IMR-90 (cell line): ENCODE results near the gene MANSC1. TPM values are rescaled to one million over a fixed set of nuclear protein-coding genes. Genes with fewer than 3 reads are reported as not detected.

Source experiments
- ATAC-seq: fragments of 200-7000 bp; cut with Tn5 transposase; 2 replicates; pipeline ENCODE4 v1.9.1; 2020; ENCODE audit warnings: low read depth, mild to moderate bottlenecking, moderate library complexity
- BruUV-seq: library from RNA; stranded (reverse); fragments of 400-500 nt; replicated peaks from 2 replicates; lab custom pipeline; 2021; lab: Mats Ljungman, UMichigan
- CTCF ChIA-PET: fragments of 300-600 bp; formaldehyde crosslinking; extraction: SDS; loops from one replicate; lab custom pipeline; 2021; ENCODE audit warnings: antibody characterized with exemption; lab: Yijun Ruan, JAX
- POLR2A ChIA-PET: fragments of 300-600 bp; sonication (Branson Sonifier 250); formaldehyde crosslinking; loops from one replicate; lab custom pipeline; 2022; ENCODE audit warnings: antibody characterized with exemption; ENCODE audit not compliant: unreplicated experiment; lab: Charles Lee
- DNase-seq: peaks from one replicate; pipeline ENCODE4 v3.0.0; 2013
- H2AFZ ChIP-seq: replicated peaks from 2 replicates; pipeline ENCODE3; 2013; ENCODE audit warnings: low read length, mild to moderate bottlenecking; ENCODE audit not compliant: poor library complexity
- H2AK5ac ChIP-seq: 2 replicates; pipeline ENCODE4 v1.6.1; 2013; ENCODE audit warnings: low read depth, low read length, inconsistent platforms
- H2AK9ac ChIP-seq: replicated peaks from 2 replicates; pipeline ENCODE3; 2013; ENCODE audit warnings: mild to moderate bottlenecking, low read depth, low read length, moderate library complexity; ENCODE audit not compliant: poor library complexity
- H2BK120ac ChIP-seq: 2 replicates; pipeline ENCODE4 v1.6.1; 2013; ENCODE audit warnings: low read depth, low read length, inconsistent platforms
- H2BK15ac ChIP-seq: 3 replicates; pipeline ENCODE4 v1.6.1; 2013; ENCODE audit warnings: low read depth, low read length, inconsistent platforms
- H2BK20ac ChIP-seq: 2 replicates; pipeline ENCODE4 v1.6.1; 2013; ENCODE audit warnings: low read depth, mild to moderate bottlenecking, inconsistent platforms, low read length, moderate library complexity
- H2BK5ac ChIP-seq: 2 replicates; pipeline ENCODE4 v1.6.1; 2013; ENCODE audit warnings: mild to moderate bottlenecking, low read depth, low read length, inconsistent platforms; ENCODE audit not compliant: poor library complexity, severe bottlenecking
- H3K14ac ChIP-seq: replicated peaks from 2 replicates; pipeline ENCODE4 v1.6.1; 2013; ENCODE audit warnings: low read depth, low read length, inconsistent platforms
- H3K18ac ChIP-seq: 2 replicates; pipeline ENCODE4 v1.6.1; 2013; ENCODE audit warnings: low read depth, low read length, control low read depth
- H3K23ac ChIP-seq: 2 replicates; pipeline ENCODE4 v1.6.1; 2013; ENCODE audit warnings: low read depth, low read length, inconsistent platforms
- H3K27ac ChIP-seq: 2 replicates; pipeline ENCODE4 v1.5.1; 2013; ENCODE audit warnings: mild to moderate bottlenecking, control low read depth, low read length; ENCODE audit not compliant: insufficient read depth
- H3K27me3 ChIP-seq: 2 replicates; pipeline ENCODE4 v1.6.1; 2013; ENCODE audit warnings: low read length; ENCODE audit not compliant: control insufficient read depth, insufficient read depth
- H3K36me3 ChIP-seq: 2 replicates; pipeline ENCODE4 v1.6.1; 2013; ENCODE audit warnings: low read length, mixed read lengths; ENCODE audit not compliant: control insufficient read depth, insufficient read depth
- H3K4ac ChIP-seq: 2 replicates; pipeline ENCODE4 v1.6.1; 2013; ENCODE audit warnings: low read depth, low read length, inconsistent platforms
- H3K4me1 ChIP-seq: 2 replicates; pipeline ENCODE4 v1.6.1; 2013; ENCODE audit warnings: low read length, mixed read lengths; ENCODE audit not compliant: control insufficient read depth, insufficient read depth
- H3K4me2 ChIP-seq: 2 replicates; pipeline ENCODE4 v1.6.1; 2013; ENCODE audit warnings: low read depth, mild to moderate bottlenecking, control low read depth, low read length, moderate library complexity
- H3K4me3 ChIP-seq: 2 replicates; pipeline ENCODE4 v1.5.1; 2013; ENCODE audit warnings: low read depth, mild to moderate bottlenecking, control low read depth, low read length, moderate library complexity; ENCODE audit not compliant: insufficient read depth
- H3K56ac ChIP-seq: 2 replicates; pipeline ENCODE4 v1.6.1; 2013; ENCODE audit warnings: low read length, inconsistent platforms; ENCODE audit not compliant: insufficient read depth; ENCODE audit errors: extremely low read depth
- H3K79me1 ChIP-seq, 2 experiments: 2 replicates each; pipeline ENCODE4 v1.6.1; 2013; ENCODE audit warnings: low read length in 2 of 2, inconsistent platforms in 1 of 2, low read depth in 1 of 2
- H3K9ac ChIP-seq: 2 replicates; pipeline ENCODE4 v1.6.1; 2013; ENCODE audit warnings: low read depth, low read length, control low read depth
- H3K9me1 ChIP-seq: 2 replicates; pipeline ENCODE4 v1.6.1; 2013; ENCODE audit warnings: low read length, inconsistent platforms; ENCODE audit not compliant: insufficient read depth
- H3K9me3 ChIP-seq: 2 replicates; pipeline ENCODE4 v1.6.1; 2013; ENCODE audit warnings: low read length; ENCODE audit not compliant: control insufficient read depth, insufficient read depth
- H4K20me1 ChIP-seq: 2 replicates; pipeline ENCODE4 v1.6.1; 2013; ENCODE audit warnings: low read length, inconsistent platforms; ENCODE audit not compliant: insufficient read depth
- H4K5ac ChIP-seq: 2 replicates; pipeline ENCODE4 v1.6.1; 2013; ENCODE audit warnings: mild to moderate bottlenecking, low read depth, low read length, control low read depth
- H4K8ac ChIP-seq, 2 experiments: 2 replicates each; pipeline ENCODE4 v1.6.1; 2013; ENCODE audit warnings: low read depth in 2 of 2, low read length in 2 of 2, control low read depth in 1 of 2, inconsistent platforms in 1 of 2
- H4K91ac ChIP-seq: 2 replicates; pipeline ENCODE4 v1.6.1; 2013; ENCODE audit warnings: low read depth, low read length, inconsistent platforms; ENCODE audit not compliant: insufficient read depth
- MAFK ChIP-seq: IDR thresholded peaks from 2 replicates; pipeline ENCODE4 v1.6.1; 2012; ENCODE audit warnings: low read depth, low read length, improper control_type of control experiment
- MAZ ChIP-seq: IDR thresholded peaks from 2 replicates; pipeline ENCODE4 v1.6.1; 2012; ENCODE audit warnings: low read depth, mild to moderate bottlenecking, low read length, improper control_type of control experiment, moderate library complexity, borderline replicate concordance
- MXI1 ChIP-seq: IDR thresholded peaks from 2 replicates; pipeline ENCODE4 v1.6.1; 2012; ENCODE audit warnings: low read depth, mild to moderate bottlenecking, low read length, moderate library complexity, borderline replicate concordance
- NFE2L2 ChIP-seq: fragments of 150-350 bp; IDR thresholded peaks from 2 replicates; pipeline ENCODE4 v1.6.1; 2016; ENCODE audit warnings: low read depth, mild to moderate bottlenecking, low read length
- RAD21 ChIP-seq: IDR thresholded peaks from 2 replicates; pipeline ENCODE4 v1.6.1; 2012; ENCODE audit warnings: low read length, improper control_type of control experiment
- RFX5 ChIP-seq: IDR thresholded peaks from 2 replicates; pipeline ENCODE4 v1.8.0; 2012; ENCODE audit warnings: low read depth, mild to moderate bottlenecking, low read length, moderate library complexity
- SMC3 ChIP-seq: fragments of 150-350 bp; IDR thresholded peaks from 2 replicates; pipeline ENCODE4 v1.6.1; 2016; ENCODE audit warnings: low read depth, mild to moderate bottlenecking, antibody characterized with exemption, low read length, moderate library complexity
- WGBS, 2 experiments: methylation state at CpG; one replicate each; pipeline versions ENCODE4 v1.1.5 to v1.1.7; 2013; ENCODE audit warnings: missing lambda C conversion rate in 2 of 2; ENCODE audit not compliant: insufficient read length in 1 of 2; ENCODE audit errors: extremely low coverage in 2 of 2; 5-methylcytosine and 5-hydroxymethylcytosine counted together
- dilution Hi-C: fragments of 300-500 bp; cut with HindIII; formaldehyde crosslinking; loops from one replicate; pipeline ENCODE4 v1.14.3; 2018; ENCODE audit warnings: low sequenced_read_pairs; ENCODE audit not compliant: unreplicated experiment
- in situ Hi-C: fragments of 300-500 bp; cut with MboI; formaldehyde crosslinking; loops from 3 replicates; pipeline ENCODE4 v1.14.3; 2019; ENCODE audit warnings: low sequenced_read_pairs, inconsistent platforms, mixed read lengths
- intact Hi-C: fragments of 100-400 bp; cut with micrococcal nuclease; formaldehyde crosslinking; loops from 2 replicates; pipeline ENCODE4 v1.10.0; 2022
- polyA plus RNA-seq, 3 experiments: library from polyadenylated mRNA; depleted of rRNA; stranded (reverse); fragments of >200 nt; gene quantifications; 2 replicates each; pipeline ENCODE4 v1.2.3, GENCODE V29; 2012; ENCODE audit warnings: low replicate concordance in 1 of 3
- total RNA-seq: library from RNA; depleted of rRNA; stranded (reverse); fragments of >200 nt; gene quantifications from 2 replicates; pipeline ENCODE4 v1.2.3, GENCODE V29; 2012
- TF ChIP-seq, protein P1 (sequence below): conservative IDR thresholded peaks from 2 replicates; pipeline ENCODE4 v1.5.1; 2012; ENCODE audit warnings: mild to moderate bottlenecking, low read depth, low read length, improper control_type of control experiment
- TF ChIP-seq, protein P2 (sequence below): fragments of 150-350 bp; IDR thresholded peaks from 2 replicates; pipeline ENCODE4 v1.6.1; 2017; ENCODE audit warnings: mild to moderate bottlenecking, antibody characterized with exemption, low read length, low read depth

Gene MANSC1
- total and polyA plus RNA-seq, 2 of the 4 experiments (the other 2 are of a cell fraction), result 1.1 to 2.2 TPM

DNA sequence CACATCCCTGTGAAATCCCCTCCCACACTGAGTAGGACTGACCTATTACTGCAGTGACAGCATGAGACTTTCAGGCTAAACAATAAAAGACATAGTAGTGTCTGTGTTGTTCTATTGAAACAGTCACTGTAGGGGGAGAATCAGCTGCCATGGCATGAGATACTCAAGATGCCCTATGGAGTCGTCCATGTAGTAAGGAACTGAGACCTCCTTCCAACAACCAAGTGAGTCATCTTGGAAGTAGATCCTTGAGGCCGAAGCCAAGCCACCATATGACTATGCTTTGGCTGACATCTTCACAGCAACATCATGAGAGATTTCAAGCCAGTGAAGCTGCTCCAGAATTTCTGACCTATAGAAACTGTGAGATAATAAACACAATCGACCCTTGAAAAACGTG is 71.1 kb downstream of the MANSC1 start:
- H2AK9ac ChIP-seq, result no peak overlapping the region
- H3K9ac ChIP-seq, result no peak overlapping the region
- ChIA-PET POLR2A (no interaction called here), CTCF (no interaction called here)
- no peak overlapping the region for H2AK5ac ChIP-seq
- H3K4me3 ChIP-seq, result no peak overlapping the region
- in situ Hi-C loops, result no loop called here
- BruUV-seq, result no TSS peak
- H3K9me1 ChIP-seq, result peaks cover 3% of the 10 kb centered on the region; the same call in 1 of the 2 replicates
- H3K23ac ChIP-seq, result no peak overlapping the region
- H3K9me3 ChIP-seq, result peaks cover 6% of the 10 kb centered on the region
- no peak overlapping the region for H3K4me2 ChIP-seq
- DNase-seq, result peak; percentile 61
- H3K14ac ChIP-seq, result no peak overlapping the region
- no peak overlapping the region for H3K4ac ChIP-seq
- H4K8ac ChIP-seq, result no peak overlapping the region
- no peak overlapping the region for H2BK15ac ChIP-seq
- no peak overlapping the region for H3K27ac ChIP-seq
- intact Hi-C loops, result no loop called here
- H4K5ac ChIP-seq, result no peak overlapping the region
- dilution Hi-C loops, result no loop called here
- no peak overlapping the region for H3K56ac ChIP-seq
- H3K79me1 ChIP-seq, result no peaks in the 10 kb centered on the region
- H2BK5ac ChIP-seq, result no peak overlapping the region
- H3K36me3 ChIP-seq, result no peaks in the 10 kb centered on the region
- H3K27me3 ChIP-seq, result no peaks in the 10 kb centered on the region
- no peak overlapping the region for H2BK120ac ChIP-seq
- TF ChIP-seq MAZ, result no peak
- TF ChIP-seq, protein P1, sequence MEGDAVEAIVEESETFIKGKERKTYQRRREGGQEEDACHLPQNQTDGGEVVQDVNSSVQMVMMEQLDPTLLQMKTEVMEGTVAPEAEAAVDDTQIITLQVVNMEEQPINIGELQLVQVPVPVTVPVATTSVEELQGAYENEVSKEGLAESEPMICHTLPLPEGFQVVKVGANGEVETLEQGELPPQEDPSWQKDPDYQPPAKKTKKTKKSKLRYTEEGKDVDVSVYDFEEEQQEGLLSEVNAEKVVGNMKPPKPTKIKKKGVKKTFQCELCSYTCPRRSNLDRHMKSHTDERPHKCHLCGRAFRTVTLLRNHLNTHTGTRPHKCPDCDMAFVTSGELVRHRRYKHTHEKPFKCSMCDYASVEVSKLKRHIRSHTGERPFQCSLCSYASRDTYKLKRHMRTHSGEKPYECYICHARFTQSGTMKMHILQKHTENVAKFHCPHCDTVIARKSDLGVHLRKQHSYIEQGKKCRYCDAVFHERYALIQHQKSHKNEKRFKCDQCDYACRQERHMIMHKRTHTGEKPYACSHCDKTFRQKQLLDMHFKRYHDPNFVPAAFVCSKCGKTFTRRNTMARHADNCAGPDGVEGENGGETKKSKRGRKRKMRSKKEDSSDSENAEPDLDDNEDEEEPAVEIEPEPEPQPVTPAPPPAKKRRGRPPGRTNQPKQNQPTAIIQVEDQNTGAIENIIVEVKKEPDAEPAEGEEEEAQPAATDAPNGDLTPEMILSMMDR, result no peak
- TF ChIP-seq, protein P2, sequence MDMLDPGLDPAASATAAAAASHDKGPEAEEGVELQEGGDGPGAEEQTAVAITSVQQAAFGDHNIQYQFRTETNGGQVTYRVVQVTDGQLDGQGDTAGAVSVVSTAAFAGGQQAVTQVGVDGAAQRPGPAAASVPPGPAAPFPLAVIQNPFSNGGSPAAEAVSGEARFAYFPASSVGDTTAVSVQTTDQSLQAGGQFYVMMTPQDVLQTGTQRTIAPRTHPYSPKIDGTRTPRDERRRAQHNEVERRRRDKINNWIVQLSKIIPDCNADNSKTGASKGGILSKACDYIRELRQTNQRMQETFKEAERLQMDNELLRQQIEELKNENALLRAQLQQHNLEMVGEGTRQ, result no peak
- no peak for TF ChIP-seq MAFK
- TF ChIP-seq RAD21, result no peak
- no peak for TF ChIP-seq MXI1
- TF ChIP-seq RFX5, result no peak
- TF ChIP-seq SMC3, result no peak
- no peak for TF ChIP-seq NFE2L2
- WGBS, 2 experiments, result no CpG with 5 or more reads among the region's 4 CpGs
- no peak overlapping the region for H4K91ac ChIP-seq
- H2BK20ac ChIP-seq, result no peak overlapping the region
- H3K4me1 ChIP-seq, result peaks cover 7% of the 10 kb centered on the region
- no peak overlapping the region for H3K18ac ChIP-seq
- ATAC-seq, result no peak
- H2AFZ ChIP-seq, result peak overlapping the region; percentile 61
- H4K20me1 ChIP-seq, result no peaks in the 10 kb centered on the region
